NB4 (cell line): ENCODE data around the gene NR1H4.

Source experiments
- CTCF ChIP-seq: IDR thresholded peaks from one replicate; pipeline ENCODE4 v1.5.1; 2012; ENCODE audit warnings: low read depth, low read length
- MYC ChIP-seq: IDR thresholded peaks from 2 replicates; pipeline ENCODE4 v1.6.1; 2011; ENCODE audit warnings: low read depth, low read length

- TF ChIP-seq CTCF (no peak), MYC (no peak)
Measured at GRCh38 chr12:100544165-100544564, 70.5 kb downstream of the NR1H4 start.
